Chondrocyte (in vitro differentiated cells): ENCODE measurements around the gene AURKAIP1. TPM values are rescaled to one million over a fixed set of nuclear protein-coding genes. Genes with fewer than 3 reads are reported as not detected.

Experiments
- DNase-seq: peaks from one replicate; pipeline ENCODE4 v3.0.0; 2021; ENCODE audit warnings: mixed read lengths, low spot score
- H3K27ac Mint-ChIP-seq: one replicate; pipeline ENCODE4 v1.8.0; 2021; ENCODE audit warnings: mild to moderate bottlenecking, moderate library complexity, mixed read lengths; ENCODE audit not compliant: unreplicated experiment
- H3K27me3 Mint-ChIP-seq: 2 replicates; pipeline ENCODE4 v1.8.0; 2021; ENCODE audit warnings: low read depth, mixed read lengths
- H3K36me3 Mint-ChIP-seq: 2 replicates; pipeline ENCODE4 v1.8.0; 2021; ENCODE audit warnings: low read depth, mixed read lengths
- H3K4me1 Mint-ChIP-seq: 2 replicates; pipeline ENCODE4 v1.8.0; 2021; ENCODE audit warnings: low read depth, mild to moderate bottlenecking, mixed read lengths
- H3K4me3 Mint-ChIP-seq: one replicate; pipeline ENCODE4 v1.8.0; 2021; ENCODE audit warnings: mild to moderate bottlenecking, moderate library complexity, mixed read lengths; ENCODE audit not compliant: unreplicated experiment
- H3K9me3 Mint-ChIP-seq: 2 replicates; pipeline ENCODE4 v1.8.0; 2021; ENCODE audit warnings: low read depth, mixed read lengths
- CTCF ChIP-seq: fragments of 200-600 bp; sonication (generic); IDR thresholded peaks from 2 replicates; pipeline ENCODE4 v1.5.0; 2021; ENCODE audit warnings: antibody characterized with exemption, mild to moderate bottlenecking, moderate library complexity
- total RNA-seq: library from RNA; stranded (reverse); gene quantifications from 3 replicates; pipeline ENCODE4 v1.2.1, GENCODE V29; 2021

The AURKAIP1 gene
- total RNA-seq, 1 donor from 2014 or later: 89.0 TPM

- peak overlapping the region; percentile 2 for H3K27ac Mint-ChIP-seq
- H3K27me3 Mint-ChIP-seq: no peaks in the 10 kb centered on the region
- peaks cover 31% of the 10 kb centered on the region for H3K4me1 Mint-ChIP-seq
- no peak for DNase-seq
- no peak overlapping the region for H3K4me3 Mint-ChIP-seq
- no peaks in the 10 kb centered on the region for H3K9me3 Mint-ChIP-seq
- no peak for TF ChIP-seq CTCF
- no peaks in the 10 kb centered on the region for H3K36me3 Mint-ChIP-seq
These were observed 21.4 kb downstream of the AURKAIP1 start for GRCh38 chr1:1353389-1354151.

GRCh38 chr1:1352786-1353388 lies 22.1 kb downstream of the AURKAIP1 start:
- Mint-ChIP-seq H3K4me3 (no peak overlapping the region), H3K4me1 (peaks cover 26% of the 10 kb centered on the region), H3K27ac (no peak overlapping the region), H3K36me3 (no peaks in the 10 kb centered on the region), H3K27me3 (no peaks in the 10 kb centered on the region), H3K9me3 (no peaks in the 10 kb centered on the region)
- no peak for DNase-seq
- no peak for TF ChIP-seq CTCF

GRCh38 chr1:1351511-1352427 lies 23.2 kb downstream of the AURKAIP1 start:
- Mint-ChIP-seq H3K27me3 (no peaks in the 10 kb centered on the region), H3K4me1 (peaks cover 28% of the 10 kb centered on the region), H3K4me3 (peak overlapping the region; percentile 52), H3K9me3 (no peaks in the 10 kb centered on the region), H3K27ac (peak overlapping the region; percentile 57), H3K36me3 (no peaks in the 10 kb centered on the region)
- DNase-seq: no peak
- TF ChIP-seq CTCF: no peak

GRCh38 chr1:1349256-1350012 lies 25.6 kb downstream of the AURKAIP1 start, which contains the start of gene DVL1:
DVL1 (minus strand) TSS chr1:1349418; CDS start chr1:1349065, 353 bp downstream.
- H3K27me3 Mint-ChIP-seq: no peaks in the 10 kb centered on the region
- TF ChIP-seq CTCF: peak; percentile 75
- H3K4me3 Mint-ChIP-seq: peak within 1 kb of the TSS; percentile 72
- peak within 1 kb of the TSS; percentile 32 for H3K27ac Mint-ChIP-seq
- DNase-seq: no peak
- H3K4me1 Mint-ChIP-seq: peaks cover 41% of the 10 kb centered on the region
- no peaks in the 10 kb centered on the region for H3K9me3 Mint-ChIP-seq
- no peaks in the 10 kb centered on the region for H3K36me3 Mint-ChIP-seq
